Measurements from ENCODE around the gene PRKAR2B. TPM values are rescaled to one million over a fixed set of nuclear protein-coding genes. Genes with fewer than 3 reads are reported as not detected.
"Not testable (repeated sequence)": the region's sequence is repeated elsewhere in the genome, so short reads cannot be mapped to it uniquely, and the experiment has no call there.

The PRKAR2B gene
- total RNA-seq, 1 donor from 2014 or later = 43.4 TPM

DNA sequence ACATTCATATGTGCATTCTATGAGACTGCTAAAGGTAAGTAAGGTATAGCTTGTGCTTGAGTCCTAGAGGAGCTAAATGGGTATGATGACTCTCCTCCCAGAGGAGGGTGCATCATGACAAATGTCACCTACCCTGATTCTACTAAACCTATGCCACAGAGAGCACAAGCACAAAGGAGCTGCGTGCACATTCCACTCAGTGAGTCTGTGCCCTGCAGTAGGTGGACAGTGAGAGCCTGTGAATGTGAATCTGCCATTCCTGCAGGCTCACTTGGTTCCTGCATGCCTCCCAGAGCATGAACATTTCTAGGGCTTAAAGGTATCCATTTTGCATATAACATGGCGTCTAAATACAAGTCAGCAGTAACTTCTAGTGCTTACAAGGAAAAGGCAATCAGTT, 46.8 kb downstream of the PRKAR2B start:
- no peak for TF ChIP-seq CTCF (IDR thresholded peaks at IDR 0.05)
- no peak for TF ChIP-seq EZH2phosphoT487 (IDR thresholded peaks at IDR 0.05)
- TF ChIP-seq EZH2 (IDR thresholded peaks at IDR 0.05) = no peak
- no peak overlapping the region for H3K27ac Mint-ChIP-seq
- H3K4me1 ChIP-seq = no peaks in the 10 kb centered on the region
- no peak overlapping the region for H3K9ac ChIP-seq
- H3K4me1 Mint-ChIP-seq = no peaks in the 10 kb centered on the region
- H3K27ac ChIP-seq = no peak overlapping the region
- no peaks in the 10 kb centered on the region for H3K79me2 ChIP-seq (ENCODE audit: low read depth)
- no peaks in the 10 kb centered on the region for H3K9me3 ChIP-seq (ENCODE audit: low read depth)
- DNase-seq (ENCODE audit: low spot score) = no peak
- H3K27me3 ChIP-seq = no peaks in the 10 kb centered on the region
- H3F3A ChIP-seq (ENCODE audit: low read depth) = no peaks in the 10 kb centered on the region
- peaks cover 13% of the 10 kb centered on the region for H3K9me3 Mint-ChIP-seq
- H2AFZ ChIP-seq (replicated peaks) = no peak overlapping the region
- H3K27me3 Mint-ChIP-seq (ENCODE audit: insufficient read depth, low read depth) = no peaks in the 10 kb centered on the region
- no peak overlapping the region for H3K4me2 ChIP-seq
- no peak overlapping the region for H3K4me3 ChIP-seq
- no peaks in the 10 kb centered on the region for H3K36me3 ChIP-seq
- H3K4me3 Mint-ChIP-seq = no peak overlapping the region
- peaks cover 9% of the 10 kb centered on the region for H4K20me1 ChIP-seq (ENCODE audit: low read depth)
- H3K36me3 Mint-ChIP-seq = no peaks in the 10 kb centered on the region

- not testable (repeated sequence) for H3K36me3 Mint-ChIP-seq; H2AFZ ChIP-seq (replicated peaks); H3K27me3 ChIP-seq; H3K4me3 Mint-ChIP-seq; H3F3A ChIP-seq (ENCODE audit: low read depth); H3K4me2 ChIP-seq; DNase-seq (ENCODE audit: low spot score); H3K4me3 ChIP-seq; H3K4me1 ChIP-seq; H3K27ac ChIP-seq; H3K79me2 ChIP-seq (ENCODE audit: low read depth); H3K9me3 ChIP-seq (ENCODE audit: low read depth); H3K27ac Mint-ChIP-seq; H3K9ac ChIP-seq; H3K4me1 Mint-ChIP-seq; H3K27me3 Mint-ChIP-seq (ENCODE audit: insufficient read depth, low read depth); H3K36me3 ChIP-seq; H4K20me1 ChIP-seq (ENCODE audit: low read depth)
- peaks cover 29% of the 10 kb centered on the region for H3K9me3 Mint-ChIP-seq
These were observed 49.2 kb downstream of the PRKAR2B start for GRCh38 chr7:107093671-107094070.

GRCh38 chr7:107099154-107099553, 54.6 kb downstream of the PRKAR2B start:
- not testable (repeated sequence) for H3K4me3 Mint-ChIP-seq

GRCh38 chr7:107100824-107101223, 56.3 kb downstream of the PRKAR2B start:
- H3K27ac Mint-ChIP-seq = no peak overlapping the region
- Histone ChIP-seq H3K36me3 (no peaks in the 10 kb centered on the region), H3K9ac (no peak overlapping the region), H3K4me2 (no peak overlapping the region), H3K27ac (no peak overlapping the region), H3K4me3 (no peak overlapping the region), H3K4me1 (no peaks in the 10 kb centered on the region), H3K9me3 (ENCODE audit: low read depth) (no peaks in the 10 kb centered on the region), H3F3A (ENCODE audit: low read depth) (no peaks in the 10 kb centered on the region), H2AFZ (replicated peaks) (no peak overlapping the region), H3K27me3 (no peaks in the 10 kb centered on the region), H4K20me1 (ENCODE audit: low read depth) (no peaks in the 10 kb centered on the region), H3K79me2 (ENCODE audit: low read depth) (no peaks in the 10 kb centered on the region)
- peaks cover 31% of the 10 kb centered on the region for H3K9me3 Mint-ChIP-seq
- no peak for TF ChIP-seq EZH2 (IDR thresholded peaks at IDR 0.05)
- no peak for TF ChIP-seq CTCF (IDR thresholded peaks at IDR 0.05)
- no peak for TF ChIP-seq EZH2phosphoT487 (IDR thresholded peaks at IDR 0.05)
- peaks cover 5% of the 10 kb centered on the region for H3K36me3 Mint-ChIP-seq
- H3K27me3 Mint-ChIP-seq (ENCODE audit: insufficient read depth, low read depth) = peaks cover 2% of the 10 kb centered on the region
- DNase-seq (ENCODE audit: low spot score) = no peak
- H3K4me3 Mint-ChIP-seq = no peak overlapping the region
- peaks cover 3% of the 10 kb centered on the region for H3K4me1 Mint-ChIP-seq

More at GRCh38 chr7:107099154-107099553, 54.6 kb downstream of the PRKAR2B start:
- H3K4me3 ChIP-seq; H3K4me1 Mint-ChIP-seq; H3F3A ChIP-seq (ENCODE audit: low read depth); H3K4me2 ChIP-seq; H3K27ac ChIP-seq; H3K36me3 ChIP-seq; DNase-seq (ENCODE audit: low spot score); H4K20me1 ChIP-seq (ENCODE audit: low read depth); H3K27me3 Mint-ChIP-seq (ENCODE audit: insufficient read depth, low read depth); H3K79me2 ChIP-seq (ENCODE audit: low read depth); H3K4me1 ChIP-seq; H2AFZ ChIP-seq (replicated peaks); H3K9ac ChIP-seq; H3K27me3 ChIP-seq; H3K9me3 ChIP-seq (ENCODE audit: low read depth); H3K27ac Mint-ChIP-seq; H3K36me3 Mint-ChIP-seq: not testable (repeated sequence)
- peaks cover 40% of the 10 kb centered on the region for H3K9me3 Mint-ChIP-seq

All from neural progenitor cell (in vitro differentiated cells).